HepG2 (cell line): ENCODE data around the gene ADAMTS16. TPM values are rescaled to one million over a fixed set of nuclear protein-coding genes. Genes with fewer than 3 reads are reported as not detected.
A peak's percentile ranks its signal among the peaks of the same experiment; 100 is the strongest.

ENCODE experiments used
- BCL6 ChIP-seq: IDR thresholded peaks from 2 replicates; pipeline ENCODE4 v1.6.1; 2016; ENCODE audit warnings: missing genetic modification reagents, missing compliant biosample characterization
- HMG20B ChIP-seq: conservative IDR thresholded peaks from 2 replicates; pipeline ENCODE4 v1.6.1; 2016; ENCODE audit warnings: missing genetic modification reagents, missing compliant biosample characterization
- KDM3A ChIP-seq: IDR thresholded peaks from 2 replicates; pipeline ENCODE4 v1.6.1; 2018; ENCODE audit warnings: low read depth, missing compliant biosample characterization
- MED8 ChIP-seq: sonication (generic); formaldehyde crosslinking; IDR thresholded peaks from 2 replicates; pipeline ENCODE4 v1.8.1; 2023; ENCODE audit warnings: mild to moderate bottlenecking, missing genetic modification reagents; ENCODE audit not compliant: insufficient replicate concordance
- TFE3 ChIP-seq: IDR thresholded peaks from 2 replicates; pipeline ENCODE4 v1.6.1; 2016
- TP53 ChIP-seq: sonication (generic); formaldehyde crosslinking; conservative IDR thresholded peaks from 2 replicates; pipeline ENCODE4 v1.4.0; 2020; ENCODE audit warnings: missing genetic modification reagents
- YY1 ChIP-seq: IDR thresholded peaks from 2 replicates; pipeline ENCODE4 v1.6.1; 2011; ENCODE audit warnings: low read length, low read depth, moderate library complexity, mild to moderate bottlenecking; ENCODE audit not compliant: insufficient read depth, insufficient replicate concordance
- ZBTB21 ChIP-seq: sonication (generic); formaldehyde crosslinking; IDR thresholded peaks from 2 replicates; pipeline ENCODE4 v1.4.0; 2020; ENCODE audit warnings: missing genetic modification reagents
- ZNF709 ChIP-seq: sonication (generic); formaldehyde crosslinking; IDR thresholded peaks from 2 replicates; pipeline ENCODE4 v1.5.0; 2020; ENCODE audit warnings: mild to moderate bottlenecking, missing genetic modification reagents
- polyA plus RNA-seq, 8 experiments: library from polyadenylated mRNA; depleted of rRNA in 3 of 8; stranded (reverse) in 7 of 8; unstranded in 1 of 8; fragments of >200 nt; fragmentation: Illumina TruSeq in 4 of 8; extraction: Trizol in 4 of 8; gene quantifications; 2 replicates each; pipeline versions ENCODE4 v1.2.1 to v1.2.3, GENCODE V29; 2011 to 2016; ENCODE audit warnings: low read depth in 4 of 8, missing spikeins in 1 of 8, mixed read lengths in 1 of 8; ENCODE audit not compliant: insufficient read depth in 1 of 8
- total RNA-seq, 5 experiments: library from RNA; depleted of rRNA; stranded (reverse); fragments of >200 nt; fragmentation: Illumina TruSeq; extraction: Trizol; gene quantifications; 2 replicates each; pipeline ENCODE4 v1.2.3, GENCODE V29; 2016; ENCODE audit warnings: low read depth in 1 of 5
- TF ChIP-seq, protein P1 (sequence below): sonication (generic); formaldehyde crosslinking; IDR thresholded peaks from 2 replicates; pipeline ENCODE4 v1.4.0; 2020; ENCODE audit warnings: missing genetic modification reagents
- TF ChIP-seq, protein P2 (sequence below): sonication (generic); formaldehyde crosslinking; IDR thresholded peaks from 2 replicates; pipeline ENCODE4 v1.8.0; 2022; ENCODE audit warnings: missing genetic modification reagents, mild to moderate bottlenecking, moderate library complexity, borderline replicate concordance
- TF ChIP-seq, protein P3 (sequence below): sonication (generic); formaldehyde crosslinking; IDR thresholded peaks from 2 replicates; pipeline ENCODE4 v1.4.0; 2020; ENCODE audit warnings: missing genetic modification reagents; ENCODE audit errors: not compliant biosample characterization
- TF ChIP-seq, protein P4 (sequence below): sonication (generic); formaldehyde crosslinking; conservative IDR thresholded peaks from 2 replicates; pipeline ENCODE4 v1.4.0; 2020; ENCODE audit warnings: mild to moderate bottlenecking, missing genetic modification reagents, moderate library complexity
- TF ChIP-seq, protein P5 (sequence below): sonication (generic); formaldehyde crosslinking; IDR thresholded peaks from 2 replicates; pipeline ENCODE4 v1.5.0; 2020; ENCODE audit warnings: mild to moderate bottlenecking, missing genetic modification reagents, moderate library complexity

ADAMTS16 gene
- total and polyA plus RNA-seq, 2 of the 13 experiments (the other 11 are each of a cell fraction or from before 2014, with no cell fraction given) = 0.02 to 0.03 TPM

DNA sequence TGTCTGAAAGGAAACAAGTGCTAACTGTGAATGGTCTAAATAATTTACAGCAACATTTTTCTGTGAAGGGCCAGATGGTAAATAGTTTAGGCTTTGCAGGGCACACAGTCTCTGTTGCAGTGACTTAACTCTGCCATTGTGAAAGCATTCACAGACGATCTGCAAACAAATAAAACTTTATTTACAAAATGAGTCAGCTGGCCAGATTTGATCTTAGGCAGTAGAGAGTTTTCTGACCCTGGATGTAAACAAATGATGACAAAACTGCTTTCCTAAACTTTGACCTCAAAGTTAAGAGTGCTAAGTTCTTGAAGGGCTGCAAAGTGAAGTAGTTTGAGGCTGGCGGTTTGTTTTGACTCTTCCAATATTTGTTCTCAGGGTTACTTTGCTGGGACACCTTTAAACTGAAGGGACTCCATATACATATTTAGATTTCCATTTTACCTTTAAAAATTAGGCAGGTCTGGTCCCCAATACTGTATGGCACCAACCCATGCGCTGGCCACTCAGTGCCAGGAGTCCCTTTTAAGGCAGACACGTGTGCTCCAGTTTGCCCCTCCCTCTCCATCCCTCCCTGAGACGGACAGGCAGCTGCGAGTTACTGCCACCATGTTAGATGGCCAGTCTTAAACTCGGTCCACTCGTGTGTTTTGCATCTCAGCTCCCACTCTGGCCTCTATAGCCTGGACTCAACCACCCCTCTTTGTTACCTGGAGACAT lies 4.0 kb upstream of the ADAMTS16 start (continued):
- TF ChIP-seq, protein P1, sequence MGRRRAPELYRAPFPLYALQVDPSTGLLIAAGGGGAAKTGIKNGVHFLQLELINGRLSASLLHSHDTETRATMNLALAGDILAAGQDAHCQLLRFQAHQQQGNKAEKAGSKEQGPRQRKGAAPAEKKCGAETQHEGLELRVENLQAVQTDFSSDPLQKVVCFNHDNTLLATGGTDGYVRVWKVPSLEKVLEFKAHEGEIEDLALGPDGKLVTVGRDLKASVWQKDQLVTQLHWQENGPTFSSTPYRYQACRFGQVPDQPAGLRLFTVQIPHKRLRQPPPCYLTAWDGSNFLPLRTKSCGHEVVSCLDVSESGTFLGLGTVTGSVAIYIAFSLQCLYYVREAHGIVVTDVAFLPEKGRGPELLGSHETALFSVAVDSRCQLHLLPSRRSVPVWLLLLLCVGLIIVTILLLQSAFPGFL (CRISPR knock-in tag) = no peak
- TF ChIP-seq ZNF709 (no peak), HMG20B (0 out of 2 replicates have a peak, but pooled peaks have one; percentile 35), KDM3A (peak; percentile 67; the same call in 1 of the 2 replicates), BCL6 (peak; percentile 90), TFE3 (CRISPR knock-in tag) (peak; percentile 60; the same call in 1 of the 2 replicates), TP53 (no peak), MED8 (CRISPR knock-in tag) (no peak), ZBTB21 (CRISPR knock-in tag) (no peak), YY1 (no peak)
- TF ChIP-seq, protein P2, sequence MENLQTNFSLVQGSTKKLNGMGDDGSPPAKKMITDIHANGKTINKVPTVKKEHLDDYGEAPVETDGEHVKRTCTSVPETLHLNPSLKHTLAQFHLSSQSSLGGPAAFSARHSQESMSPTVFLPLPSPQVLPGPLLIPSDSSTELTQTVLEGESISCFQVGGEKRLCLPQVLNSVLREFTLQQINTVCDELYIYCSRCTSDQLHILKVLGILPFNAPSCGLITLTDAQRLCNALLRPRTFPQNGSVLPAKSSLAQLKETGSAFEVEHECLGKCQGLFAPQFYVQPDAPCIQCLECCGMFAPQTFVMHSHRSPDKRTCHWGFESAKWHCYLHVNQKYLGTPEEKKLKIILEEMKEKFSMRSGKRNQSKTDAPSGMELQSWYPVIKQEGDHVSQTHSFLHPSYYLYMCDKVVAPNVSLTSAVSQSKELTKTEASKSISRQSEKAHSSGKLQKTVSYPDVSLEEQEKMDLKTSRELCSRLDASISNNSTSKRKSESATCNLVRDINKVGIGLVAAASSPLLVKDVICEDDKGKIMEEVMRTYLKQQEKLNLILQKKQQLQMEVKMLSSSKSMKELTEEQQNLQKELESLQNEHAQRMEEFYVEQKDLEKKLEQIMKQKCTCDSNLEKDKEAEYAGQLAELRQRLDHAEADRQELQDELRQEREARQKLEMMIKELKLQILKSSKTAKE = peak; percentile 77
- TF ChIP-seq, protein P3, sequence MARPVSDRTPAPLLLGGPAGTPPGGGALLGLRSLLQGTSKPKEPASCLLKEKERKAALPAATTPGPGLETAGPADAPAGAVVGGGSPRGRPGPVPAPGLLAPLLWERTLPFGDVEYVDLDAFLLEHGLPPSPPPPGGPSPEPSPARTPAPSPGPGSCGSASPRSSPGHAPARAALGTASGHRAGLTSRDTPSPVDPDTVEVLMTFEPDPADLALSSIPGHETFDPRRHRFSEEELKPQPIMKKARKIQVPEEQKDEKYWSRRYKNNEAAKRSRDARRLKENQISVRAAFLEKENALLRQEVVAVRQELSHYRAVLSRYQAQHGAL (CRISPR knock-in tag) = no peak
- TF ChIP-seq, protein P4, sequence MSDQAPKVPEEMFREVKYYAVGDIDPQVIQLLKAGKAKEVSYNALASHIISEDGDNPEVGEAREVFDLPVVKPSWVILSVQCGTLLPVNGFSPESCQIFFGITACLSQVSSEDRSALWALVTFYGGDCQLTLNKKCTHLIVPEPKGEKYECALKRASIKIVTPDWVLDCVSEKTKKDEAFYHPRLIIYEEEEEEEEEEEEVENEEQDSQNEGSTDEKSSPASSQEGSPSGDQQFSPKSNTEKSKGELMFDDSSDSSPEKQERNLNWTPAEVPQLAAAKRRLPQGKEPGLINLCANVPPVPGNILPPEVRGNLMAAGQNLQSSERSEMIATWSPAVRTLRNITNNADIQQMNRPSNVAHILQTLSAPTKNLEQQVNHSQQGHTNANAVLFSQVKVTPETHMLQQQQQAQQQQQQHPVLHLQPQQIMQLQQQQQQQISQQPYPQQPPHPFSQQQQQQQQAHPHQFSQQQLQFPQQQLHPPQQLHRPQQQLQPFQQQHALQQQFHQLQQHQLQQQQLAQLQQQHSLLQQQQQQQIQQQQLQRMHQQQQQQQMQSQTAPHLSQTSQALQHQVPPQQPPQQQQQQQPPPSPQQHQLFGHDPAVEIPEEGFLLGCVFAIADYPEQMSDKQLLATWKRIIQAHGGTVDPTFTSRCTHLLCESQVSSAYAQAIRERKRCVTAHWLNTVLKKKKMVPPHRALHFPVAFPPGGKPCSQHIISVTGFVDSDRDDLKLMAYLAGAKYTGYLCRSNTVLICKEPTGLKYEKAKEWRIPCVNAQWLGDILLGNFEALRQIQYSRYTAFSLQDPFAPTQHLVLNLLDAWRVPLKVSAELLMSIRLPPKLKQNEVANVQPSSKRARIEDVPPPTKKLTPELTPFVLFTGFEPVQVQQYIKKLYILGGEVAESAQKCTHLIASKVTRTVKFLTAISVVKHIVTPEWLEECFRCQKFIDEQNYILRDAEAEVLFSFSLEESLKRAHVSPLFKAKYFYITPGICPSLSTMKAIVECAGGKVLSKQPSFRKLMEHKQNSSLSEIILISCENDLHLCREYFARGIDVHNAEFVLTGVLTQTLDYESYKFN (CRISPR knock-in tag) = peak; percentile 92
- TF ChIP-seq, protein P5, sequence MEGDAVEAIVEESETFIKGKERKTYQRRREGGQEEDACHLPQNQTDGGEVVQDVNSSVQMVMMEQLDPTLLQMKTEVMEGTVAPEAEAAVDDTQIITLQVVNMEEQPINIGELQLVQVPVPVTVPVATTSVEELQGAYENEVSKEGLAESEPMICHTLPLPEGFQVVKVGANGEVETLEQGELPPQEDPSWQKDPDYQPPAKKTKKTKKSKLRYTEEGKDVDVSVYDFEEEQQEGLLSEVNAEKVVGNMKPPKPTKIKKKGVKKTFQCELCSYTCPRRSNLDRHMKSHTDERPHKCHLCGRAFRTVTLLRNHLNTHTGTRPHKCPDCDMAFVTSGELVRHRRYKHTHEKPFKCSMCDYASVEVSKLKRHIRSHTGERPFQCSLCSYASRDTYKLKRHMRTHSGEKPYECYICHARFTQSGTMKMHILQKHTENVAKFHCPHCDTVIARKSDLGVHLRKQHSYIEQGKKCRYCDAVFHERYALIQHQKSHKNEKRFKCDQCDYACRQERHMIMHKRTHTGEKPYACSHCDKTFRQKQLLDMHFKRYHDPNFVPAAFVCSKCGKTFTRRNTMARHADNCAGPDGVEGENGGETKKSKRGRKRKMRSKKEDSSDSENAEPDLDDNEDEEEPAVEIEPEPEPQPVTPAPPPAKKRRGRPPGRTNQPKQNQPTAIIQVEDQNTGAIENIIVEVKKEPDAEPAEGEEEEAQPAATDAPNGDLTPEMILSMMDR (CRISPR knock-in tag) = no peak
